Keratinocyte (primary cell): ENCODE data around the gene RGS9. TPM values are rescaled to one million over a fixed set of nuclear protein-coding genes. Genes with fewer than 3 reads are reported as not detected.

ENCODE experiments used
- DNase-seq: peaks from one replicate; pipeline ENCODE4 v3.0.0-alpha.2; 2011; ENCODE audit warnings: low read depth, missing footprints, low spot score
- FAIRE-seq: peaks from 2 replicates; lab custom pipeline; 2011; peaks lifted over from hg19 to GRCh38; lab: Jason Lieb, UNC
- H2AFZ ChIP-seq: 2 replicates; pipeline ENCODE4 v1.6.0; 2012; ENCODE audit warnings: low read length, control low read depth, inconsistent platforms; ENCODE audit not compliant: control insufficient read depth
- H3K27ac ChIP-seq: 2 replicates; pipeline ENCODE4 v1.5.1; 2011; ENCODE audit warnings: low read length; ENCODE audit not compliant: control insufficient read depth, insufficient read depth
- H3K27me3 ChIP-seq: 3 replicates; pipeline ENCODE4 v1.6.0; 2011; ENCODE audit warnings: low read length; ENCODE audit not compliant: control insufficient read depth, insufficient read depth; ENCODE audit errors: extremely low read depth
- H3K36me3 ChIP-seq, 2 experiments: 2 replicates in 1 of 2; 3 replicates in 1 of 2; pipeline ENCODE4 v1.5.1; 2011; ENCODE audit warnings: low read length in 2 of 2, mild to moderate bottlenecking in 1 of 2; ENCODE audit not compliant: control insufficient read depth in 2 of 2, insufficient read depth in 2 of 2; ENCODE audit errors: extremely low read depth in 1 of 2
- H3K4me1 ChIP-seq: 3 replicates; pipeline ENCODE4 v1.5.1; 2011; ENCODE audit warnings: low read length; ENCODE audit not compliant: control insufficient read depth, insufficient read depth; ENCODE audit errors: extremely low read depth
- H3K4me2 ChIP-seq: 3 replicates; pipeline ENCODE4 v1.6.0; 2011; ENCODE audit warnings: low read depth, low read length; ENCODE audit not compliant: control insufficient read depth, insufficient read depth; ENCODE audit errors: extremely low read depth
- H3K4me3 ChIP-seq, 3 experiments: fragments of 200-600 bp in 1 of 3; sonication (generic) in 1 of 3; 2 replicates in 2 of 3; 3 replicates in 1 of 3; pipeline ENCODE4 v1.5.1; 2011 to 2016; ENCODE audit warnings: low read length in 3 of 3, mild to moderate bottlenecking in 3 of 3, control low read depth in 2 of 3, inconsistent platforms in 1 of 3, low read depth in 1 of 3, mixed read lengths in 1 of 3, mixed run types in 1 of 3, moderate library complexity in 1 of 3; ENCODE audit not compliant: control insufficient read depth in 2 of 3, insufficient read depth in 2 of 3; ENCODE audit errors: extremely low read depth in 1 of 3
- H3K79me2 ChIP-seq: 2 replicates; pipeline ENCODE4 v1.6.0; 2012; ENCODE audit warnings: low read length; ENCODE audit not compliant: control insufficient read depth, insufficient read depth
- H3K9ac ChIP-seq: 3 replicates; pipeline ENCODE4 v1.6.0; 2011; ENCODE audit warnings: low read length; ENCODE audit not compliant: control insufficient read depth, insufficient read depth; ENCODE audit errors: extremely low read depth
- H3K9me1 ChIP-seq: 3 replicates; pipeline ENCODE4 v1.6.0; 2011; ENCODE audit warnings: low read length; ENCODE audit not compliant: control insufficient read depth, insufficient read depth; ENCODE audit errors: extremely low read depth
- H3K9me3 ChIP-seq: 2 replicates; pipeline ENCODE4 v1.5.1; 2012; ENCODE audit warnings: low read depth, low read length; ENCODE audit not compliant: control insufficient read depth
- H4K20me1 ChIP-seq: 3 replicates; pipeline ENCODE4 v1.6.0; 2011; ENCODE audit warnings: low read length; ENCODE audit not compliant: control insufficient read depth, insufficient read depth; ENCODE audit errors: extremely low read depth
- CTCF ChIP-seq, 3 experiments: IDR thresholded peaks in 1 of 3; conservative IDR thresholded peaks in 1 of 3; optimal IDR thresholded peaks in 1 of 3; 2 replicates in 2 of 3; 3 replicates in 1 of 3; pipeline versions ENCODE3 to v1.5.1; 2011; ENCODE audit warnings: low read length in 3 of 3, mild to moderate bottlenecking in 3 of 3, moderate library complexity in 2 of 3, control low read depth in 1 of 3, inconsistent platforms in 1 of 3; ENCODE audit not compliant: insufficient read depth in 2 of 3; ENCODE audit errors: extremely low read depth in 1 of 3
- EZH2 ChIP-seq: IDR thresholded peaks from one replicate; pipeline ENCODE4 v1.6.1; 2012; ENCODE audit warnings: inconsistent platforms, mild to moderate bottlenecking, low read length, moderate library complexity
- dilution Hi-C: fragments of 300-500 bp; cut with MboI; formaldehyde crosslinking; loops from one replicate; pipeline ENCODE4 v1.7.0; 2020; ENCODE audit warnings: low sequenced_read_pairs; ENCODE audit not compliant: extremely low pct_ligation_motif_present
- polyA plus RNA-seq, 5 experiments: library from polyadenylated mRNA; depleted of rRNA in 3 of 5; stranded (reverse) in 3 of 5; stranded (forward) in 1 of 5; unstranded in 1 of 5; fragments of >200 nt; gene quantifications; 1 replicate in 1 of 5; 2 replicates in 3 of 5; 3 replicates in 1 of 5; pipeline versions ENCODE4 v1.2.1 to v1.2.3, GENCODE V29; 2011 to 2012; ENCODE audit warnings: missing spikeins in 2 of 5, low read depth in 1 of 5, low replicate concordance in 1 of 5

The RGS9 gene
- polyA plus RNA-seq, 1 donor (not counting 4 experiments of a cell fraction or from before 2014, with no cell fraction given): 4.8 TPM

GRCh38 chr17:65145743-65146142 is 8.6 kb downstream of the RGS9 start:
- Histone ChIP-seq H2AFZ (no peak overlapping the region), H3K27me3 (peaks cover 18% of the 10 kb centered on the region), H3K36me3 (no peaks in the 10 kb centered on the region), H3K4me2 (no peak overlapping the region), H3K79me2 (no peaks in the 10 kb centered on the region), H3K9me1 (no peaks in the 10 kb centered on the region), H3K4me3 (no peak overlapping the region), H3K27ac (no peak overlapping the region), H3K9ac (no peak overlapping the region), H3K4me1 (no peaks in the 10 kb centered on the region), H4K20me1 (no peaks in the 10 kb centered on the region), H3K9me3 (no peaks in the 10 kb centered on the region)
- DNase-seq: no peak
- TF ChIP-seq EZH2 (no peak), CTCF (optimal IDR thresholded peaks at IDR 0.05 in 1 of 3, IDR thresholded peaks at IDR 0.05 in 1 of 3, conservative IDR thresholded peaks at IDR 0.05 in 1 of 3; ENCODE audit: extremely low read depth in 1 of 3, insufficient read depth in 2 of 3, low read length in 3 of 3) (no peak)
- FAIRE-seq: no peak
- dilution Hi-C loops: no loop called here

- no peaks in the 10 kb centered on the region for H3K9me1 ChIP-seq
- dilution Hi-C loops: no loop called here
- no peaks in the 10 kb centered on the region for H3K9me3 ChIP-seq
- no peaks in the 10 kb centered on the region for H3K36me3 ChIP-seq
- no peaks in the 10 kb centered on the region for H3K79me2 ChIP-seq
- H3K27ac ChIP-seq: no peak overlapping the region
- no peaks in the 10 kb centered on the region for H4K20me1 ChIP-seq
- no peak overlapping the region for H3K4me2 ChIP-seq
- peaks cover 16% of the 10 kb centered on the region for H3K27me3 ChIP-seq
- no peak overlapping the region for H3K9ac ChIP-seq
- no peak for TF ChIP-seq CTCF (optimal IDR thresholded peaks at IDR 0.05 in 1 of 3, IDR thresholded peaks at IDR 0.05 in 1 of 3, conservative IDR thresholded peaks at IDR 0.05 in 1 of 3; ENCODE audit: extremely low read depth in 1 of 3, insufficient read depth in 2 of 3, low read length in 3 of 3)
- no peak for TF ChIP-seq EZH2
- no peak for DNase-seq
- no peak overlapping the region for H2AFZ ChIP-seq
- H3K4me3 ChIP-seq: no peak overlapping the region
- no peaks in the 10 kb centered on the region for H3K4me1 ChIP-seq
- FAIRE-seq: no peak
These were observed 10.8 kb downstream of the RGS9 start for GRCh38 chr17:65147955-65148354.
